A549 treated with dexamethasone at 1 μM for 4 hours (cell line): Measurements from ENCODE around the gene CENPV. TPM values are rescaled to one million over a fixed set of nuclear protein-coding genes. Genes with fewer than 3 reads are reported as not detected.

ENCODE experiments used
- total RNA-seq: library from RNA; stranded (reverse); fragments of 200-300 nt; extraction: Qiagen RNA extraction; gene quantifications from 5 replicates; pipeline ENCODE4 v1.2.3, GENCODE V29; 2022

The CENPV gene
- 131 to 143 TPM (median 142 TPM) in 5 replicates for total RNA-seq

DNA sequence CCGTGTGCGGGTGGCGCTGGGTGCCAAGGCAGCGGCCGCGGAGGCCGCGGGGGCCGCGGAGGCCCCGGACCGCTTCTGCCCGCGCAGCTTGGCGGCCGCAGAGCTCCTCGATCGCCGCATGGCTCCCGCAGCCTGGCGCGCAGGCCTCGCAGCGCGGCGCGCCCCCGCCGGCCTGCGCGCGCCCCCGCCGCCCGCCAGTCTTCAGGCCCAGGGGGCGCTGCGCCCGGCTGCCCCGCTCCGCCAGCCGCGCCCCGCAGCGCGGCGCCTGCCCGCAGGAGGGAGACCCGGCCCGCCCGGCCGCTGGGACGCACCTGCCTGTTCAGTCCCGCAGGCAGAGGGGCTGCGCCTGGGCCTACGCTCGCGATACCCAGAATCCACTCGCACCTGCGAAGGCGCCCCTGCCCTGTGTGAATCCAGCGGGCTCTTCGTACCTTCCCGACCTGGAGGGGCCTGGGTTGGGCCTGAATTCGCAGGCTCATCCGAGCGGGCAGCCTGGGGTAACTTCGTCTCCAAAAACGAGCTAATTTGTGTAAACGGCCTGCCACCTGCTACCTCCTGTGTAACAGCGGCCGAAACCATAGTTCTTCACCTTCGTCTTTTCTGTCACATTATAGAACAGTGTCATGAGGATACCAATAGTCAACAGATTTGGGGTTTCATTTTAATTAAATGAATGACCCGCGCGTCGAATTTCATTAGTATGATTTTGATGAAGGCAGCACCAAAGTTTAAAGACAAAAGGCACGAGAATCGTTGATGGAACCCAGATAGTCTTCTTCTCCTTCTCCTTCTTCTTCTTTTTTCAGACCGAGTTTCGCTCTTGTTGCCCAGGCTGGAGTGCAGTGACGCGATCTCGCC lies at the start of gene CENPV:
Gene CENPV (minus strand): TSS at position 153 of the 858 bp plus-strand sequence. CDS start 33 bp downstream, at position 120.

DNA sequence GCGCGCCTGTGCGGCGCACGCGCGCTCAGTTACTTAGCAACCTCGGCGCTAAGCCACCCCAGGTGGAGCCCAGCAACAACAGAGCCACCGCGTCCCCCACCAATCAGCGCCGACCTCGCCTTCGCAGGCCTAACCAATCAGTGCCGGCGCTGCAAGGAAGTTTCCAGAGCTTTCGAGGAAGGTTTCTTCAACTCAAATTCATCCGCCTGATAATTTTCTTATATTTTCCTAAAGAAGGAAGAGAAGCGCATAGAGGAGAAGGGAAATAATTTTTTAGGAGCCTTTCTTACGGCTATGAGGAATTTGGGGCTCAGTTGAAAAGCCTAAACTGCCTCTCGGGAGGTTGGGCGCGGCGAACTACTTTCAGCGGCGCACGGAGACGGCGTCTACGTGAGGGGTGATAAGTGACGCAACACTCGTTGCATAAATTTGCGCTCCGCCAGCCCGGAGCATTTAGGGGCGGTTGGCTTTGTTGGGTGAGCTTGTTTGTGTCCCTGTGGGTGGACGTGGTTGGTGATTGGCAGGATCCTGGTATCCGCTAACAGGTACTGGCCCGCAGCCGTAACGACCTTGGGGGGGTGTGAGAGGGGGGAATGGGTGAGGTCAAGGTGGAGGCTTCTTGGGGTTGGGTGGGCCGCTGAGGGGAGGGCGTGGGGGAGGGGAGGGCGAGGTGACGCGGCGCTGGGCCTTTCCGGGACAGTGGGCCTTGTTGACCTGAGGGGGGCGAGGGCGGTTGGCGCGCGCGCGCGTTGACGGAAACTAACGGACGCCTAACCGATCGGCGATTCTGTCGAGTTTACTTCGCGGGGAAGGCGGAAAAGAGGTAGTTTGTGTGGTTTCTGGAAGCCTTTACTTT lies 27.6 kb upstream of the CENPV start, which contains the start of gene UBB:
Gene UBB (plus strand): TSS at position 452 of the 856 bp plus-strand sequence. CDS start 817 bp downstream, outside the sequence.

Other genes with a start within 250 kb of the CENPV start
- gene NCOR1, start 137.9 kb downstream of the CENPV start, total RNA-seq: 75.8 to 93.6 TPM (median 83.5 TPM) in 5 replicates
- 12.9 to 22.3 TPM (median 14.4 TPM) in 5 replicates for gene PIGL, start 136.3 kb downstream of the CENPV start, total RNA-seq
- gene UBB, start 27.6 kb upstream of the CENPV start, total RNA-seq: 1,680 to 2,292 TPM (median 1,765 TPM) in 5 replicates
- gene TRPV2, start 62.1 kb upstream of the CENPV start, total RNA-seq: 0.27 to 0.70 TPM (median 0.55 TPM) in 5 replicates
- gene LRRC75A, start 138.7 kb upstream of the CENPV start, total RNA-seq: 1.0 to 1.3 TPM (median 1.1 TPM) in 5 replicates
- gene ZNF287, start 215.7 kb upstream of the CENPV start, total RNA-seq: 8.3 to 11.6 TPM (median 9.3 TPM) in 5 replicates